ENCODE data around the gene GLRX3. TPM values are rescaled to one million over a fixed set of nuclear protein-coding genes. Genes with fewer than 3 reads are reported as not detected.

GLRX3 gene
- total and polyA plus RNA-seq, 2 donors (not counting 1 experiment from before 2014, with no cell fraction given), result 26.9 to 45.4 TPM

- H3K4me2 ChIP-seq (replicated peaks; ENCODE audit: low read depth, low read length, poor library complexity, severe bottlenecking), result no peak overlapping the region
- Mint-ChIP-seq H3K27me3 (no peaks in the 10 kb centered on the region), H3K4me3 (no peak overlapping the region), H3K4me1 (no peaks in the 10 kb centered on the region), H3K9me3 (ENCODE audit: insufficient read depth) (no peaks in the 10 kb centered on the region), H3K27ac (no peak overlapping the region)
- no peaks in the 10 kb centered on the region for H3K79me2 ChIP-seq (ENCODE audit: control insufficient read depth, insufficient read depth, low read length)
- no peaks in the 10 kb centered on the region for H3K36me3 ChIP-seq (replicated peaks in 1 of 2; ENCODE audit: control extremely low read depth in 1 of 2, control insufficient read depth in 1 of 2, extremely low read depth in 1 of 2, insufficient read depth in 2 of 2, low read length in 1 of 2)
- ATAC-seq (ENCODE audit: low read depth), result no peak
- H4K20me1 ChIP-seq (ENCODE audit: control insufficient read depth, insufficient read depth, low read length, poor library complexity, severe bottlenecking), result no peaks in the 10 kb centered on the region
- no peaks in the 10 kb centered on the region for H3K27me3 ChIP-seq (replicated peaks in 1 of 4; ENCODE audit: control extremely low read depth in 1 of 4, control insufficient read depth in 3 of 4, insufficient read depth in 4 of 4, low read length in 3 of 4)
- no peak overlapping the region for H3K4me3 ChIP-seq (ENCODE audit: control extremely low read depth in 1 of 5, extremely low read depth in 1 of 5, insufficient read depth in 1 of 5, low read depth in 2 of 5, low read length in 4 of 5)
- no peak overlapping the region for H3K9ac ChIP-seq (ENCODE audit: low read length)
- no peak for DNase-seq
- no peak overlapping the region for H3K27ac ChIP-seq (ENCODE audit: low read length in 2 of 2)
- POLR2A ChIA-PET, result no interaction called here
- no peak overlapping the region for H2AFZ ChIP-seq (ENCODE audit: insufficient read depth, low read depth, low read length, poor library complexity, severe bottlenecking)
- H3K9me3 ChIP-seq (ENCODE audit: control extremely low read depth in 1 of 3, control insufficient read depth in 2 of 3, insufficient read depth in 1 of 3, low read length in 2 of 3), result peaks cover 0 to 22% (median 0%) of the 10 kb centered on the region in 3 donors
- CTCF ChIA-PET, result no interaction called here
- WGBS (ENCODE audit: insufficient coverage), result 92% methylated on average over 12 of the region's 12 CpGs
- intact Hi-C loops (cut with micrococcal nuclease), result no loop called here
- no peak for TF ChIP-seq EZH2 (IDR thresholded peaks at IDR 0.05; ENCODE audit: borderline replicate concordance, insufficient read depth, low read depth, low read length, poor library complexity, severe bottlenecking)
- TF ChIP-seq, protein P1, sequence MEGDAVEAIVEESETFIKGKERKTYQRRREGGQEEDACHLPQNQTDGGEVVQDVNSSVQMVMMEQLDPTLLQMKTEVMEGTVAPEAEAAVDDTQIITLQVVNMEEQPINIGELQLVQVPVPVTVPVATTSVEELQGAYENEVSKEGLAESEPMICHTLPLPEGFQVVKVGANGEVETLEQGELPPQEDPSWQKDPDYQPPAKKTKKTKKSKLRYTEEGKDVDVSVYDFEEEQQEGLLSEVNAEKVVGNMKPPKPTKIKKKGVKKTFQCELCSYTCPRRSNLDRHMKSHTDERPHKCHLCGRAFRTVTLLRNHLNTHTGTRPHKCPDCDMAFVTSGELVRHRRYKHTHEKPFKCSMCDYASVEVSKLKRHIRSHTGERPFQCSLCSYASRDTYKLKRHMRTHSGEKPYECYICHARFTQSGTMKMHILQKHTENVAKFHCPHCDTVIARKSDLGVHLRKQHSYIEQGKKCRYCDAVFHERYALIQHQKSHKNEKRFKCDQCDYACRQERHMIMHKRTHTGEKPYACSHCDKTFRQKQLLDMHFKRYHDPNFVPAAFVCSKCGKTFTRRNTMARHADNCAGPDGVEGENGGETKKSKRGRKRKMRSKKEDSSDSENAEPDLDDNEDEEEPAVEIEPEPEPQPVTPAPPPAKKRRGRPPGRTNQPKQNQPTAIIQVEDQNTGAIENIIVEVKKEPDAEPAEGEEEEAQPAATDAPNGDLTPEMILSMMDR (IDR thresholded peaks at IDR 0.05), result no peak
- no peaks in the 10 kb centered on the region for H3K4me1 ChIP-seq (ENCODE audit: control insufficient read depth in 2 of 2, insufficient read depth in 2 of 2, low read length in 2 of 2)
Observed at GRCh38 chr10:130218181-130218641, 82.0 kb downstream of the GLRX3 start.

- ATAC-seq (ENCODE audit: low read depth) (no peak), DNase-seq (no peak)
- no peak overlapping the region for H3K27ac ChIP-seq (ENCODE audit: low read length in 2 of 2)
- 90% methylated on average over 9 of the region's 9 CpGs for WGBS (ENCODE audit: insufficient coverage)
- H4K20me1 ChIP-seq (ENCODE audit: control insufficient read depth, insufficient read depth, low read length, poor library complexity, severe bottlenecking), result no peaks in the 10 kb centered on the region
- H3K9me3 Mint-ChIP-seq (ENCODE audit: insufficient read depth), result no peaks in the 10 kb centered on the region
- no peak for TF ChIP-seq EZH2 (IDR thresholded peaks at IDR 0.05; ENCODE audit: borderline replicate concordance, insufficient read depth, low read depth, low read length, poor library complexity, severe bottlenecking)
- TF ChIP-seq, protein P1 (IDR thresholded peaks at IDR 0.05), result no peak
- H3K4me1 Mint-ChIP-seq, result no peaks in the 10 kb centered on the region
- H3K27ac Mint-ChIP-seq, result no peak overlapping the region
- no peak overlapping the region for H3K4me2 ChIP-seq (replicated peaks; ENCODE audit: low read depth, low read length, poor library complexity, severe bottlenecking)
- intact Hi-C loops (cut with micrococcal nuclease), result no loop called here
- no peaks in the 10 kb centered on the region for H3K4me1 ChIP-seq (ENCODE audit: control insufficient read depth in 2 of 2, insufficient read depth in 2 of 2, low read length in 2 of 2)
- no peaks in the 10 kb centered on the region for H3K27me3 ChIP-seq (replicated peaks in 1 of 4; ENCODE audit: control extremely low read depth in 1 of 4, control insufficient read depth in 3 of 4, insufficient read depth in 4 of 4, low read length in 3 of 4)
- no peak overlapping the region for H3K9ac ChIP-seq (ENCODE audit: low read length)
- H3K79me2 ChIP-seq (ENCODE audit: control insufficient read depth, insufficient read depth, low read length), result no peaks in the 10 kb centered on the region
- no peaks in the 10 kb centered on the region for H3K36me3 ChIP-seq (replicated peaks in 1 of 2; ENCODE audit: control extremely low read depth in 1 of 2, control insufficient read depth in 1 of 2, extremely low read depth in 1 of 2, insufficient read depth in 2 of 2, low read length in 1 of 2)
- no peaks in the 10 kb centered on the region for H3K27me3 Mint-ChIP-seq
- ChIA-PET CTCF (no interaction called here), POLR2A (no interaction called here)
- no peak overlapping the region for H3K4me3 Mint-ChIP-seq
- H2AFZ ChIP-seq (ENCODE audit: insufficient read depth, low read depth, low read length, poor library complexity, severe bottlenecking), result no peak overlapping the region
- H3K4me3 ChIP-seq (ENCODE audit: control extremely low read depth in 1 of 5, extremely low read depth in 1 of 5, insufficient read depth in 1 of 5, low read depth in 2 of 5, low read length in 4 of 5), result no peak overlapping the region
- peaks cover 0 to 15% (median 0%) of the 10 kb centered on the region in 3 donors for H3K9me3 ChIP-seq (ENCODE audit: control extremely low read depth in 1 of 3, control insufficient read depth in 2 of 3, insufficient read depth in 1 of 3, low read length in 2 of 3)
Observed at GRCh38 chr10:130218936-130219335, 82.7 kb downstream of the GLRX3 start.
